Activated T-cell treated with anti-CD3 and anti-CD28 coated beads for 24 hours (primary cell): ENCODE results near the gene FIBCD1.

Experiments used
- DNase-seq: peaks from one replicate; pipeline ENCODE4 v3.0.0-alpha.2; 2020; ENCODE audit warnings: low read depth

The FIBCD1 gene

GRCh38 chr9:130935648-130936271 is 3.3 kb downstream of the FIBCD1 start:
- no peak for DNase-seq

GRCh38 chr9:130934702-130935647 is 4.1 kb downstream of the FIBCD1 start:
- DNase-seq, result no peak

- no peak for DNase-seq
These were observed 4.8 kb downstream of the FIBCD1 start for GRCh38 chr9:130934246-130934645.

- no peak for DNase-seq
These were observed 5.7 kb downstream of the FIBCD1 start for GRCh38 chr9:130933114-130934046.

- DNase-seq, result no peak
These were observed 6.6 kb downstream of the FIBCD1 start for GRCh38 chr9:130932255-130933079.

GRCh38 chr9:130931508-130932254 is 7.4 kb downstream of the FIBCD1 start:
- no peak for DNase-seq

- DNase-seq, result no peak
These were observed 8.2 kb downstream of the FIBCD1 start for GRCh38 chr9:130930804-130931349.

GRCh38 chr9:130930132-130930803 is 8.8 kb downstream of the FIBCD1 start:
- no peak for DNase-seq

- DNase-seq, result no peak
These were observed 9.4 kb downstream of the FIBCD1 start for GRCh38 chr9:130929571-130930038.

GRCh38 chr9:130927995-130928900 is 10.8 kb downstream of the FIBCD1 start:
- no peak for DNase-seq

GRCh38 chr9:130927338-130927737 is 11.7 kb downstream of the FIBCD1 start:
- no peak for DNase-seq

GRCh38 chr9:130925050-130925678 is 13.9 kb downstream of the FIBCD1 start:
- DNase-seq, result no peak

- no peak for DNase-seq
These were observed 14.6 kb downstream of the FIBCD1 start for GRCh38 chr9:130924448-130924788.

- DNase-seq, result no peak
These were observed 15.2 kb downstream of the FIBCD1 start for GRCh38 chr9:130923611-130924447.

GRCh38 chr9:130922893-130923610 is 16.0 kb downstream of the FIBCD1 start:
- DNase-seq, result no peak
